ENCODE data around the gene VEGFD. TPM values are rescaled to one million over a fixed set of nuclear protein-coding genes. Genes with fewer than 3 reads are reported as not detected.

The VEGFD gene
- polyA plus RNA-seq, 3 donors = not detected

DNA sequence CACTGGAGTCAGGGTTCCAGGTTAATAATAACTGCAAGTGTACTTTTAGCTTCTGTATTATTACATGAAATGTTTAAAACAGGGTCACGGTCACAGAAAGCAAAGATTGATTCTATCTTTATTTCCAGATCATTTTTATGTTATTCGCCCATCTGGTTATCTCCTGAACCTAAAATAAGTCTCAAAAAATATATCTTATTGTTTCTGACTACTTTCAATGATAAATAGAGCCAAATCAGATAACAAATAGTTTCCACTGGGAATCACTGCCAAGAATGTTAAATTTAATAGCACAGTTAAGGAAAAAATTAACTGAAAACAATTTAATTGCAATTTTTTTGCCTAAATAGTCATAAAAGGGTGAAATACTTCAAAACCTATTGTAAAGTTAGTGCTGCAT is 17.2 kb upstream of the VEGFD start:
- no peaks in the 10 kb centered on the region for H3K9me3 Mint-ChIP-seq
- H3K36me3 Mint-ChIP-seq = no peaks in the 10 kb centered on the region
- Histone ChIP-seq H3K4me1 (ENCODE audit: control insufficient read depth in 1 of 2, insufficient read depth in 2 of 2, low read length in 2 of 2) (no peaks in the 10 kb centered on the region), H3K27ac (ENCODE audit: low read depth in 1 of 2, low read length in 2 of 2) (no peak overlapping the region), H3K79me2 (ENCODE audit: insufficient read depth, low read length) (no peaks in the 10 kb centered on the region), H3K9me3 (replicated peaks in 1 of 2; ENCODE audit: control insufficient read depth in 1 of 2, insufficient read depth in 1 of 2, low read length in 2 of 2) (no peaks in the 10 kb centered on the region), H2AFZ (ENCODE audit: insufficient read depth, low read depth, low read length, poor library complexity, severe bottlenecking) (no peak overlapping the region), H3K4me3 (replicated peaks in 1 of 3; ENCODE audit: low read depth in 2 of 3, low read length in 3 of 3) (no peak overlapping the region), H4K20me1 (ENCODE audit: insufficient read depth, low read length) (no peaks in the 10 kb centered on the region), H3K9ac (ENCODE audit: insufficient read depth, low read length, poor library complexity, severe bottlenecking) (no peak overlapping the region), H3K27me3 (ENCODE audit: control insufficient read depth in 2 of 2, insufficient read depth in 2 of 2, low read length in 2 of 2) (peaks cover 0 to 27% of the 10 kb centered on the region in 2 donors), H3K36me3 (replicated peaks in 1 of 2; ENCODE audit: control insufficient read depth in 1 of 2, insufficient read depth in 2 of 2, low read length in 2 of 2) (no peaks in the 10 kb centered on the region), H3K4me2 (replicated peaks; ENCODE audit: extremely low read depth, low read length, poor library complexity, severe bottlenecking) (no peak overlapping the region)
- intact Hi-C loops (cut with micrococcal nuclease) = no loop called here
- DNase-seq = no peak
- TF ChIP-seq, protein P1, sequence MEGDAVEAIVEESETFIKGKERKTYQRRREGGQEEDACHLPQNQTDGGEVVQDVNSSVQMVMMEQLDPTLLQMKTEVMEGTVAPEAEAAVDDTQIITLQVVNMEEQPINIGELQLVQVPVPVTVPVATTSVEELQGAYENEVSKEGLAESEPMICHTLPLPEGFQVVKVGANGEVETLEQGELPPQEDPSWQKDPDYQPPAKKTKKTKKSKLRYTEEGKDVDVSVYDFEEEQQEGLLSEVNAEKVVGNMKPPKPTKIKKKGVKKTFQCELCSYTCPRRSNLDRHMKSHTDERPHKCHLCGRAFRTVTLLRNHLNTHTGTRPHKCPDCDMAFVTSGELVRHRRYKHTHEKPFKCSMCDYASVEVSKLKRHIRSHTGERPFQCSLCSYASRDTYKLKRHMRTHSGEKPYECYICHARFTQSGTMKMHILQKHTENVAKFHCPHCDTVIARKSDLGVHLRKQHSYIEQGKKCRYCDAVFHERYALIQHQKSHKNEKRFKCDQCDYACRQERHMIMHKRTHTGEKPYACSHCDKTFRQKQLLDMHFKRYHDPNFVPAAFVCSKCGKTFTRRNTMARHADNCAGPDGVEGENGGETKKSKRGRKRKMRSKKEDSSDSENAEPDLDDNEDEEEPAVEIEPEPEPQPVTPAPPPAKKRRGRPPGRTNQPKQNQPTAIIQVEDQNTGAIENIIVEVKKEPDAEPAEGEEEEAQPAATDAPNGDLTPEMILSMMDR (IDR thresholded peaks at IDR 0.05) = no peak
- no peak overlapping the region for H3K27ac Mint-ChIP-seq
- peaks cover 0 to 33% (median 2%) of the 10 kb centered on the region in 3 donors for H3K27me3 Mint-ChIP-seq (ENCODE audit: low read depth in 3 of 3)
- WGBS (ENCODE audit: insufficient coverage) = no CpG with 5 or more reads among the region's 2 CpGs
- no peak overlapping the region for H3K4me3 Mint-ChIP-seq
- H3K4me1 Mint-ChIP-seq = no peaks in the 10 kb centered on the region

DNA sequence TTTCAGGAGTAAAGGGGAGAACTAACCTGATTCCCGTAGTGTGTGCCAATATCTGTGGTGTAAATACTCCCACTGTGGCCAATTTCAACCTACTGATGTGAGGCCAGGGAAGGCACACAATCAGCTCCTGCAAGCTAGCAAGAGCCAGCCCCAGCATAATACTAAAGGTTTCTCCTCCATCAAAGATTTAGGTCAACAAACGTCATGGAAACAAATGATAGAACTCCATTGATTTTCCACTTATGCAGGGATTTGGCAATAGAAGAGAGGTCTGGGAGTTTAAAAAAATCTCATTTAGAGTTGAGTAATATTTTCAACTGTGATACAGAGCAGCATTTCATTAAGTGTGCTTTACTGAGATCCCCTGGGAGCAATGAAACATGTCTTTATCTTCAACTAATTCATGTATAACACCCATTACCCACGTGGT is 15.8 kb upstream of the VEGFD start:
- peaks cover 0 to 21% (median 2%) of the 10 kb centered on the region in 3 donors for H3K27me3 Mint-ChIP-seq (ENCODE audit: low read depth in 3 of 3)
- intact Hi-C loops (cut with micrococcal nuclease) = no loop called here
- no peak overlapping the region for H3K27ac ChIP-seq (ENCODE audit: low read depth in 1 of 2, low read length in 2 of 2)
- no peak overlapping the region for H2AFZ ChIP-seq (ENCODE audit: insufficient read depth, low read depth, low read length, poor library complexity, severe bottlenecking)
- H3K4me3 Mint-ChIP-seq = no peak overlapping the region
- H3K9me3 ChIP-seq (replicated peaks in 1 of 2; ENCODE audit: control insufficient read depth in 1 of 2, insufficient read depth in 1 of 2, low read length in 2 of 2) = no peaks in the 10 kb centered on the region
- H3K27ac Mint-ChIP-seq = no peak overlapping the region
- H3K79me2 ChIP-seq (ENCODE audit: insufficient read depth, low read length) = no peaks in the 10 kb centered on the region
- H3K36me3 ChIP-seq (replicated peaks in 1 of 2; ENCODE audit: control insufficient read depth in 1 of 2, insufficient read depth in 2 of 2, low read length in 2 of 2) = no peaks in the 10 kb centered on the region
- H3K4me1 Mint-ChIP-seq = no peaks in the 10 kb centered on the region
- TF ChIP-seq, protein P1 (IDR thresholded peaks at IDR 0.05) = no peak
- no peaks in the 10 kb centered on the region for H4K20me1 ChIP-seq (ENCODE audit: insufficient read depth, low read length)
- WGBS (ENCODE audit: insufficient coverage) = no CpG with 5 or more reads among the region's 3 CpGs
- H3K4me1 ChIP-seq (ENCODE audit: control insufficient read depth in 1 of 2, insufficient read depth in 2 of 2, low read length in 2 of 2) = no peaks in the 10 kb centered on the region
- no peak overlapping the region for H3K4me3 ChIP-seq (replicated peaks in 1 of 3; ENCODE audit: low read depth in 2 of 3, low read length in 3 of 3)
- no peak for DNase-seq
- H3K9ac ChIP-seq (ENCODE audit: insufficient read depth, low read length, poor library complexity, severe bottlenecking) = no peak overlapping the region
- H3K9me3 Mint-ChIP-seq = no peaks in the 10 kb centered on the region
- peaks cover 0 to 27% of the 10 kb centered on the region in 2 donors for H3K27me3 ChIP-seq (ENCODE audit: control insufficient read depth in 2 of 2, insufficient read depth in 2 of 2, low read length in 2 of 2)
- no peak overlapping the region for H3K4me2 ChIP-seq (replicated peaks; ENCODE audit: extremely low read depth, low read length, poor library complexity, severe bottlenecking)
- H3K36me3 Mint-ChIP-seq = no peaks in the 10 kb centered on the region
